GM19238 (cell line): ENCODE results near the gene MFSD2B.

Experiments used
- DNase-seq: peaks from one replicate; pipeline ENCODE4 v3.0.0; 2011; ENCODE audit warnings: low spot score; ENCODE audit not compliant: insufficient read length

MFSD2B gene

DNA sequence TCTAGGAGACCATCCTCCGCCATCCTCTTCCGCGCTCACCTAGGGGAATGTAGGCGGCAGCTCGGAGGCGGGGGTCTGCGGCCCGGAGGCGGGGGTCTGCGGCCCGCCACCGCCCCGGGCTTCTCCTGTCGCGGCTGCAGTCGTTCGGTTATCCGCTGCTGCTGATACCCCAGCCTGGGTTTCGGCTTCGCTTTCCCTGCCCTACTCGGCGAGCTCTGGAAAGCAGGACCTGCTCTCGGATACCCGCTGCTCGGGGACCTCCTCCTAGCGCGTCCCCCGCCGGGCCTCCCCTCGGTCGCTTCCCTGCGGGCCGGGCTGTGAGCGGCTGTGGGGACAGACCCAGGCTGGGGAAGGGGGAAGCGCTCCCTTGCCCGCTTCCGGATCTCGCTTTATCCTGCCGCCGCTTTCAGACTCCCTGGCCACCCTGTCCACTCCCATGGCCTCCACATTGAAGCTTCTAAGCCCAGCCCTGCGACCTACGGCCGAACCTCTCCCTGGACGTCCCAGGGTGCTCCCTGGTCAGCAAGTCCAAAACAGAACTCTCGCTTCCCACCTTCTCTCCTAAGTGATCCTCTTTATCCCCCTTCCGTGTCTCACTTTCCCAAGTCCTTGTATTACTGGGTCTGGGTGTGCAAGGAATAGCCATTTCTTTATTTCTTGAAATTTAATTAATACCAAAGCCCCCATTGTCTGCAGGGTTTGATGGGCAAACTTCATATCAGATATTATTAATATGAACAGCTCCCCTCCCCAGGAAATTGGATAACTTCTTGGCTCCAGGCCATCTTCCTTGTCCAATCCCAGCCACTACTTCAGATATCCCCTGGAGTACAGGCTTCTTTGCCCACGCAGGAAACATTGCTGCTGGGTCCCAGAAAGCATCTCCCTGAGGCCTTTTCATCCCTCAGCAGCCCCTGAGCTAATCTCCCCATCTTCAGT, 40.4 kb downstream of the MFSD2B start:
- no peak for DNase-seq

DNA sequence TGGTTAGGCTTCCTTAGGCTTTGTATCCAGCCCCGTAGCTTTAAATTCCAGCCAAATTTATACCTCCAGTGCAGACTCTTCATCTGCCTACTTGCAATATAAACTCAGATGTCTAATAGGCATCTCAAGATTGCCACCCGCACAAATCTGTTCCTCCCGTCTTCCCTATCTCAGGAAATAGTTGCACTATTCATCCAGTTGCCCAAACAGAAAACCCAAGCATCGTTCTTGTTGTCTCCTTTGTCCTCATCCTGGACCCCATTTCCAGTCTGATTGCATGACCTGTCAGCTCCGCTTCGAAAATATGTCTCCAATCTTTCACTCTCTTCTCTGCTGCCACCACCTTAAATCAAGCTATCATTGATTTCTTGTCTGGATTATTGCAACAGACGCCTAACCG, 41.9 kb downstream of the MFSD2B start:
- no peak for DNase-seq

DNA sequence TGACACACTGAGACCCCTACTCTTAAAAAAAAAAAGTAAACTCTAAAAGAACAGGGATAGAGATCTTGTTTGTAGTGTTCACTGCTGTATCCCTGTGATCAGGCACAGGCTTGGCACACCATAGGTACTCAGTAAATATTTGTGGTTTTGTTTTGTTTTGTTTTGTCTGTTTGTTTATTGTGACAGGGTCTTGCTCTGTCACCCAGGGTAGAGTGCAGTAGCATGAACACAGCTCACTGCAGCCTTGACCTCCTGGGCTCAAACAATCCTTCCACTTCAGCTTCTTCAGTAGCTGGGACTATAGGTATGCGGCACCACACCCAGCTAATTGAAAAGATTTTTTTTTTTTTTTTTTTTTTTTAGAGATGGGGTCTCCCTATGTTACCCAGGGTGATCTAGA, 43.1 kb downstream of the MFSD2B start:
- no peak for DNase-seq

DNA sequence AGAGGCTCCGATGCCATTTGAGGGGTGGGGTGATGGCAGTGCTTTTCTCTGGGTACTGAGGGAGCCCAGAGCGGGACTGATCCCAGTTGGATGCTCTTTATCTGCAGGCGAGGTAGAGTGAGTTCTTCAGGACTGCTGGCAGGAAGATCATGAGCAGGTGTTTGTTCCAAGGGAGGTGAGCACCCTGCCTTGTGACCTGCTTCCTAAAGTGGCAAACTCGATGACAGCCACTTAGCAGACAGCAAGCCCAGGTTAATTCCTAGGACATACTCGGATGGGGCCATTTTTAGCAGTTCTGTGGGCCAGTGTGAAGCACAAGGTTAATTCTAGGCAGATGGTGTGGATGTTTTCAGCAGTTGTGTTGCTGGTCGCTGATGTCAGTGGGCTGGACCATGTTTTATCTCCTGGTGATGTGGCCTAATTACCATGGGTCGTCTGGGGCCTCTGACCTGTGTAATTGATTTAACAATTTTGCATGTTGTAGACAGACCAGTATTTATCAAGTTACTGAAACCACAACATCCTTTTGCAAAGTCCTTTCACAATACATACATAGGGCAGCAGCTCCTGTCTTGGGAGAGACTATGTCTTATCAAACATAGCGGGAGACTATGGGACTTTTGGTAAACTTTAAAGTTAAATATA, 44.6 kb downstream of the MFSD2B start:
- DNase-seq = no peak

DNA sequence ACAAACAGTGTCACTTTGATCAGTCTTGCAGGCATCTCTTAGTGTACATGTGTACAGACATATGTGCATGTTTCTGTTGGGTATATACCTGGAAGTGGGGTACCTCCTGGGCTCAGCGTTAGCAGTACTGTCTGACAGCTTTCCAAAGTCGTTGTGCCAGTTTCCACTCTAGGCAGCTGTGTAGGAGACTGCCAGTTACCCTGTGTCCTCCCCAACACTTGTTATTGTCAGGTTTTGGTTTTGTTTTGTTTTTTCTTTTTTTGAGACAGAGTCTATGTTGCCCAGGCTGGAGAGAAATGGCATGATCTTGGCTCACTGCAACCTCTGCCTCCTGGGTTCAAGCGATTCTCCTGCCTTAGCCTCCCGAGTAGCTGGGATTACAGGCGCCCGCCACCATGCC, 45.9 kb downstream of the MFSD2B start:
- DNase-seq = no peak

DNA sequence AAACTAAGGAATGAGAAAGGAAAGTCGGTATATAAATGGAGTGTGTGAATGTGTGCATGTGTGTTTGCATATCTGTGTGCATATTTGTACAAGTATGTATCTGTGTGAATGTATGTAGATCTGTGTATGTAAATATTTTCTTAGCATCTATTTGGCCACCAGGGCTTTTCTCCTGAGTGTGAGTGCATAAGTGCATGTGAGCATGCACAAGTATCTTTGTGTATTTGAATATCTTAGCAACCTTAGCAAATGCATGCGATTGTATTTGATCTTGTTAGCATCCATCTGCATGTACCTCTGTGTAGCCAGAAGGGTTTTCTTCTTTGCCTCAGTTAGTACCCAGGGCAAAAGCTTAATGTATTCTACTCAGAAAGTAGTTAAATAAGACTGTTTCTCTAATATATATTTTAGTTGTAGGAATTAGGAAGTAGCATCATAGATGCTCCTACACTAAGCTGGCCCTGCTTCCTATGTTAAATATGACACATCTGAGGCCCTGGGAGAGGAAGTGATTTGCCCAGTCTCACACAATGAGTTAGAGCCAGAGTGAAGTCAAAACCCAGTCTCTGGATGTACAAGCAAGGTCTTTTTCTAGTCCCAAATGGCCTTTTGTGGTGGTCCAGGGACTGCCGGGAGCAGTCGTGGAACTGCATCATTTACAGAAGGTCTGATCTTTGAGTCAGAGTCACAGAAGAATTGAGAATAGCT, 48.8 kb downstream of the MFSD2B start:
- DNase-seq = no peak

DNA sequence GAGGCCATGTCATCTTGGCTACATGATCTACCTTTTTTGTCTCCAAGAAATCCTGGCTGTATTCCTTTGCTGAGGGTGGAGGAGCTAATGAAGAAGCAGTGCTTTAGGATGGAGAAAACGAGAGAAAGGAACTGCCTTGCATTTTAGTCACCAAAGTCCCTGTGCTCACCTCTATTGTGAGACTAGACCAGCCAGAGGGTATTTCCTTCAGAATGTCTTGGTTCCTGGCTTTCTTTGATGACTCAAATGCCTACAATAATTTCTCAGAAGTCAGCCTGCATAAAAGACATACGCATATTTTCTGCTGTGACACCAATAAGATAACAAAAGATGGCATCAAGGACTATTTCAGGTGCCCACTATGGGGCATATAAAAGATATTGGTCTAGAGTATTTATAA, 55.5 kb downstream of the MFSD2B start:
- no peak for DNase-seq

DNA sequence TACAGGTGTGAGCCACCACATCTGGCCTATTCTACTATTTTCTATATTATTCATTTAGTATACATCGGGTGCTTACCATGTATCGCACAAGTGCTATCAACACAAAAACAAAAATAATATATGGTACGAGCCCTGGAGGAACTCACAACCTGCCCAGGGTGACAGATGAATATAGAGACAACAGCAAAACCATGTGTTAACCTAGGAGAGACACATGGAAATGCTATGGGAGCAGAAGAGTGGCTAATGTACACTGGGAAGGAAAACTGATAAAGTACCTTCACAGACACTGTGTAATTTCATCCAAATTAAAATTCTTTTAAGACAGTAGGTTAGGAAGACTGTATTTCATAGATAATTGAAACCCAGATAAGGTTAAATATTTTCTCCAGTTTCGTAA, 62.4 kb downstream of the MFSD2B start:
- DNase-seq = no peak

DNA sequence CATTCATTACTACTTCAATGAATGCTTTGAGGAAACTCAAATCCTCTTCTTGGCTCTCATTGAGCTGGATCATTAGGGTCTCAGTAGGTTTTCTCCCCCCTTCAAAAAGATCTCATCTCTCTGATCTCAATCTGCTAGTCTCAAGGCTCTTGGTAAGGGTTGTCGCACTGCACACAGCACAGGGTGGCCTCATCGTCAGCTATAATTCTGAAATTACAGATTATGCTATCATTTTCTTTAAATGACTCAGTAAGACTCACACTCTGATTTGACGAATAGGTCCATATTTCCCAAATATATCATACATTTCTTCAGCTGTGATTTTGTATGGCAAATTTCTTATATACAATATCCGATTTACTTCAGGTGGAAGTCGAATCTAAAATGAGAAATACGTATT, 63.9 kb downstream of the MFSD2B start:
- no peak for DNase-seq

DNA sequence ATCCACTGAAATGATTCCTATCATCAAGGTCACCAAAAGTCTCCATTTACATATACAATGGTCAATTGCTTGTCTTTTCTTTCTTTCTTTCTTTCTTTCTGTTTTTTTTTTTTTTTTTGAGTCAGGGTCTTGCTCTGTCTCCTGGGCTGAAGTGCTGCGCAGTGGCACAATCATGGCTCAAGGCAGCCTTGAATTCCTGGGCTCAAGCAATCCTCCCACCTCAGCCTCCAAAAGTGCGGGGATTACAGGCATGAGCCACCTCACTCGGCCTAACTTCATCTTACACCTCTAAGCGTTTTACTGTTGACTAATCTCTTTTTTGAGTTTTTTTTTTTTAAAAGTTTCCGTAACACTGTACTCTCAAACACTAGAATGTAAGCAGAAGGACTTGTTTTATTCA, 65.4 kb downstream of the MFSD2B start:
- DNase-seq = no peak
